NCI-H1105 treated with DMSO at 0.1 percent for 48 hours (cell line): ENCODE results near the gene KCNQ1.
A peak's percentile ranks its signal among the peaks of the same experiment; 100 is the strongest.

ENCODE experiments used
- DNase-seq: peaks from one replicate; lab custom pipeline; 2025; lab: John Stamatoyannopoulos, UW

Gene KCNQ1

DNA sequence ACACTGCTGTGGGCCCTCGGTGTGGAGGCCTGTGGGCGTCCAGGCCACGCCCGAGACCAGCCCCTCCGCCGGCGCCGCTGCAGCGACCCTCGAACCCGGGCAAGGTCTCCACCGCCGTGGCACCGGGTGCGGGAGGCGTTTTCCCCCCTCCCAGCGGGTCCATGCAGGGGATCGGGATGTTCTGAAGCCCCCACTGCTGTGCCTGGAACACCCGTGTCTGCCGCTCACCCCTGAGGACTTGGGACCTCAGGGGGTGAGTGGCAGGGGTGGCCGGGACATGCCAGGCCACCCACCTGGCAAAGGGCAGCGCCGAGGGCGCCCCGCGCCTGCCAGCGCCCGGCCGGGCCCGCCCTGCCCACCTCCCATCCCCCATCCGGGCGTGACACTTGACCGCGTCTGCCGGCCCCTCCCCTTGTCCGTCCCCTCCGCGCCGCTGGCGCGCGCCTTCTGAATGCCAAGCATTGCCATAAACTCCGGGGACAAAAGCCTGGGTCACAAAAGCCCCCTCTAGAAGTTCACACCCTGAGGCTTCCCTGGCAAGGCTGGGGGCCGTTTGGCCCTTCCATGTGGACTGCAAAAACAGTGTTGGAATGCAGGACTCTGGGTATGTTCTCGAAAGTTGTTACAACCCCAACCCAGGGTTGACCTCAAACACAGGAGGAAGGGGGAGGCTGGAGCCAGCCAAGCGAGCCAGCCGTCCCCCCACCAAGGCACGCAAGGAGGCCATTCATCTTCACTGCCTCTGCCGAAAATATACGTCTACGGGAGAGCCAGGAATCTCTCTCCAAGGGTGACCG, 255.8 kb downstream of the KCNQ1 start:
- peak; percentile 26 for DNase-seq

DNA sequence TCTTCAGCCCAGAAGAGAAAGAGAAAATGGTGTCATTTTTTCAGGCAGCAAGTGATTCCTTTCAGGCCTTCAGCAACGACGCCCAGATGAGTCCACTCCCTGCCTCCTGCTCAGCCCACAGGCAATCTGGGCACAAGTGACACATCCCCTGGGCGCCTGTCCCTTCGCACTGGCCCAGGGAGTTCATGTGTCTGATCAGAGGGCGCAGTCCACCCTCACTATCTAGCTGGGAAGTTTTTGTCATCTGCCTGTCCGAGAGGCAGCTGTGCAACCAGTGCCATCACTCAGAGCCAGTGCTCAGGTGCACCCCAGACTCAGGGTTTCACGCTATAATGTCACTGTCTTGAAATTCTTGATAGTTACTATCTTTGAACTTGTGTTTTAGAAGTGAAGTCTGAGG, 256.4 kb downstream of the KCNQ1 start:
- no peak for DNase-seq

- no peak for DNase-seq
Observed at GRCh38 chr11:2701898-2702434, 257.2 kb downstream of the KCNQ1 start.

- no peak for DNase-seq
Observed at GRCh38 chr11:2702771-2703362, 258.1 kb downstream of the KCNQ1 start.

- DNase-seq: no peak
Observed at GRCh38 chr11:2703363-2704141, 258.7 kb downstream of the KCNQ1 start.

DNA sequence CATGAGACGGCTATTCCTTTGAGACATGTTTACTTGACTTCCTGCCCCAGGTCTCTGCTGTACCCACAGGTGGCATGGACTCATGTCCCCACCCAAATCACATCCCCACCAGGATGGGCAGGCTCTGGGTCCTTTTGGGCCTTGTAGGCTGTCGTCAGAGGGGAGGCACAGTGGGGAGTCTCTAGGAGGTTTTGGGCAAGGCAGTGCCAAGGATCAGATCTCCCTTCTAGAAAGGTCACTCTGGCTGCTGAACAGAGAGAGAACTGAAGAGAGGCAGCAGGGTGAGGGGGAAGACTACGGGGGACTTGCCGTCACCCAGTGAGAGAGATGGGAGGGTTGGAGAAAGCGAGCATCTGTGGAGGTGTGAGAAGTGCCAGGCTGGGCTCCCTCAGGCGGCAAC, 259.5 kb downstream of the KCNQ1 start:
- DNase-seq: no peak

DNA sequence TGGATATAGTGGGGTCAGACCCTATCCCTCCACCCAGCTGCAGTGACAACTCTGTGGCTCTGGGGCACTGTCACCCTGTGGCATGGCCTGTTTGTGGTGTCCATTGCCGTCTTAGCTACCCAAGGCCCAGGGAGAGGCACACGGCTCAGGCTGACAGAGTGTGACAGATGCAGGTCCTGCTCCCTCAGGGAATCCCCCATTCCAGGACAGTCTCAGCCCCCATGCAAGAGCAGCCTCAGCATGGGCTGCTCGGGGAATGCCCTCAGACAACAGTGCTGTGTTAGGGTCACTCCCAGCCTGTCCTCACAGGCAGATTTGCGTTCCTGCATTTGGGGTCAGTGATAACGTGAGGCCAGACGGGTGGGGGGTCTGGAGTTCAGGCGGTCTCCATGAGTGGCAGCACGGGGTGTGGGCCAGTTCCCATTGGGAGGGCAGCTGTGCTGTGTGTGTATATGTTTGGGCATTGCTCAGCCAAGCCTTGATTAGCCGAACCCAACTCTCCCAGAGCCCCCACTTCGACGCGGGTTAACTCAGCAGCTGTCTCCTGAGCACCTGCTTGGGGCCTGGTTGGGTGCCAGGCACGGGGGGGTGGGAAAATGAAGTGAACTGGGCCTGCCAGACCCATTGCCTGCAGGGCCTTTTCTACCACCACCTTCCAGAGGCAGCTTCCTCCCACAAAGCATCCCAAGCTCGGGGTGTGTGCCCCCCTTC, 260.2 kb downstream of the KCNQ1 start:
- no peak for DNase-seq

GRCh38 chr11:2706321-2706720, 261.5 kb downstream of the KCNQ1 start:
- DNase-seq: no peak

DNA sequence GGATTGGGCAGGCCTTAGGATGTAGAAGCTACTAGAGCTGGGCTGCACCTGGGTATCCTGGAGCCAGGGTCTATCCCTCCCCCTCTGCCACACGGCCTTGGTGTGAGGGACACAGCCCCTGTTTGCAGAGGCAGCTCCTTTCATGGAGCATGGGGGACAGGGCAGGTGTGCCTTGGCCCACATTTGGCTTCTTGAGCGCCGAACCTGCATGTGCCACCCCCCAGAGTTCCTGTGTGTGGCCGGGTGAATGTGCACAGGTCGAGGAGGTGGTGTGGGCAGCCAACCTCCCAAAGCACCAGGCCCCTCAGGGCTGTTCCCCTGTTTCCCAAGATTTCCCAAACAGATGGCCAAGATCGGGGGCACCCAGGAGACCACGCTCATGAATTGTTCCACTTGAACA, 262.9 kb downstream of the KCNQ1 start:
- DNase-seq: no peak

DNA sequence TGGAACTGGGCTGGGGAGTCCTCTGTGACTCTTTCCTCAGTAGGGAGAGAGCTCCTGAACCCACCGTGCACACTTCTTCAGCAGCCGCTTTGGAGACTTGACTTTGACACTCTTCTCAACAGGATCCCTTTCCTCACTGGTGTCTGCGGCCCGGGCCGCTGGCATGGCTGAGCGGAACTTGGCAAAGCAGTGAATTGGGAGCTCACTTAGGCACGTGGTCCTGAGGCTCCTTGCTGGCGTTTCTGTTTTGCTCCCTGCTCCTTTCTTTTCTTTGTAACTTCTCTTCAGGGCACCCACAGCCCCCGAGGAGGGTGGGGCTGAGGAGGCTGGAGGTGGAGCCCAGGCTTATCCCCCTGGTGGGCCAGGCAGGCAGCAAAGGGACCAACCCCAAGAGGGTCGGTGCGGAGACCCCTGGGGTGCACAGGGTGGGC, 263.4 kb downstream of the KCNQ1 start:
- DNase-seq: no peak

GRCh38 chr11:2708757-2709281, 264.0 kb downstream of the KCNQ1 start:
- DNase-seq: no peak

DNA sequence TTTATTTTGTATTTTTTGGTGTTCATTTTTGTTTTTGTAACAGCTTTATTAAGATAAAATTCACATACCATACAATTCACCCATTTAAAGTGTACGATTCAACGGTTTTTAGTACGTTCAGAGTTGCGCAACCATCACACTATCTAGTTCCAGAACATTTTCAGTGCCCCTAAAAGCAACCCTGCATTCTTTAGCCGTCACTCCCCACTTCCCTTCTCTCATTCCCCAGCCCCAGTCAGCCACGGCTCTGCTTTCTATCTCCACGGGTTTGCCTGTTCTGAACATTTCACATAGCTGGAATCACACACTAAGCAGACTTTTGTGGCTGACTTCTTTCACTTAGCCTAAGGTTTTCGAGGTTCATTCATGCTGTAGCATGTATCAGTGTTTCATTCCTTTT, 264.6 kb downstream of the KCNQ1 start:
- no peak for DNase-seq

- no peak for DNase-seq
Observed at GRCh38 chr11:2711161-2711560, 266.4 kb downstream of the KCNQ1 start.

GRCh38 chr11:2713094-2713493, 268.3 kb downstream of the KCNQ1 start:
- DNase-seq: no peak

DNA sequence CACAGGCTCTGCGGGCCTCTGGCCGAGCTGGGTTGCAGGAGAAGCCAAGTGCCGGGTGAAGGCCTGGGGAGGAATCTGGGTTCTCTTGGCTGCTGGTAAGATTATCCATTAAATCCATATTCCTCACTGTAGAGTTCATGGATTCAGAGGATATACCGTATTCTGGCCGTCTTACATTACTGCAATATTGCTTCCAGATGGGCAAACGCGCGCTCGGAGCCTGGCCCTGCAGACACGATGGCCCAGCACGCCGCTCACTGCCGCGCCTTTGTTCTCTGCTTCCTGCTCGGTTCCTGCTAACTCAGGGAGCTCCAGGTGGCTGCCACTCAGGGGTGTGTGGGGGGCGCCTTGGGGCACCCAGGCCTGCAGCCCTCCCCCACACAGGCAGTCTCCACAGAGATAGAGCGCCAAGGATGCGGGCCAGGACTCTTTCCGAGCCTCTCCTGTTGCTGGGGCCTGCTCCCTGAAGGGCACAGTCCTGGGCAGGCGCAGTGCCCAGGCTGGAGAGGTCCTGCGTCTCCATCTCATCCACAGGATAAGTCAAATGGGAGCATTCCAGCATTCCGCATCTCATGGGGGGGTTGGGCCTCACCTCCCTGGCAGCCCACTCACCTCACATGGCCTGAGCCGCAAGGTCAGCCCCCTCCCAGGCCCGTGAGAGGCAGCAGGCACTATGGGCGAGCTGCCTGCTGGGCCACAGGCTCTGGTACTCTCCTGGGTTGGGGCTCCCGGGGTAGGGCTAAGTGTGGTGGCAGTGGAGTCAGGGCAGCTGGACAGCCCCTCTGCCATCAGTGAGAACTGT, 269.1 kb downstream of the KCNQ1 start:
- DNase-seq: no peak

- DNase-seq: no peak
Observed at GRCh38 chr11:2714463-2714800, 269.6 kb downstream of the KCNQ1 start.

- DNase-seq: no peak
Observed at GRCh38 chr11:2714871-2715270, 270.1 kb downstream of the KCNQ1 start.

DNA sequence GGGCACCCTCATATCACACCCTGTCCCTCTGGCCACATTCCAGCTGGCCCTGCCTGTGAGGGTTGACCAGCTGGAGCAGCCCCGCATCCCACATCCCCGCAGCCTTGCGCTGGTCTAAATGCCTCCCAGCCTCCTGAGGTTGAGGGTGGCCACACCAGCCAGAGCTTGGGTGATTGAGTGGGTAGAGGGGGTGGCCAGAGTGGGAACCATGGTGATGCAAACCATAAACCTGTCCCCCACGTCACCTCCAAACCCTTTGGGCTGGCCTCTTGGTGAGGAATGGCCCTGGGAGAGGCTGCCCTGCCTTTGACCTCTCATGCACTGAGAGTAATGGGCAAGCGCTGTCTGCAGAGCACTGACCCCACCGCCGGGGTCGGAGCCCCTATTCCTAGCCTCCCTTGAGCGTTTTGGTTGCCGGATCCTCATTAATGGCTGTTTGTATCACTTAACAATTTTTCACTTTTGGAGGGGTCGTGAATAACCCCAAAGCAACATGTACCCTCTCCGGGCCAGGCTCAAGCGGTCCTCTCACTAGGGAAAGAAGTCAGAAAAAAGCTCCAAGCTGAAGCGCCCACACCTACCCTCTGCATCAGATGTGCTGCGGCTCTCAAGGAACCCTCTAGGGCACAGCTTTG, 271.0 kb downstream of the KCNQ1 start:
- no peak for DNase-seq

DNA sequence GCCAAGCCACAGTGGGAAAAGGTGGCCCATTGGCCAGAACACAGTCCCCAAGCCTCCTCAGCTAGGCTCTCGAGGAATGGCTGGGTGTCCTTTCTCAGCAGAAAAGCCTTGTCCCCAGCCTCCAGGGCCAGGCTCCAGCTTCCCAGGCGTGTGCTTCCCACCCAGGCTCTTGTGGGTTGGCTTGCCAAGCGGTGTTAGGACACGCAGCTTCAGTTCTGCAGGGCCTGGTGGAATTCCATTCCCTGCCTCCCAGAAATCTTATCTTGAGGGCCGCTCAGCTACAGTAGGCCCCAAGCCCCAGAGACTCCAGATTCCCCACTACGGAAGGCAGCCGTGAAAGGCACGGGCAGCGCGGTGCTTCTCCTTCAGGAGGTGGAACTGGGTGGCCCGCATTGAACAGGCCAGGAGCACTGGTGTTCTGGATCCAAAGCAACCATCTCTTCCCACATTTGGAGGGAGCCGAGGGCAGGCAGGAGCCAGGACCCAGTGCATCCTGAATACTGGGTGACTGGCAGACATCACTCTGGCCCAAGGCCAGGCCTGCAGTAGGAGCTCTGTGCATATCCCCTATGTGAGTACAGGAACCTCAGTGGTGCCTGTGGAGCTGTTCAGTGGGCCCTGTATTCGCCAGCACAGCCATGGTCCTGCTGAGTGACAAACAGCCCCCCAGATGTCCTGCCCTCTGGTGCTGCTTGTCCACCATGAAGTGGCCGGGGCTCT, 271.7 kb downstream of the KCNQ1 start:
- no peak for DNase-seq
